HG03045 (cell line): ENCODE measurements around the gene ZSWIM6.

ENCODE experiments used
- ATAC-seq: cut with Tn5 transposase; IDR thresholded peaks from one replicate; pipeline ENCODE4 v1.9.1; 2021; ENCODE audit warnings: mild to moderate bottlenecking, moderate library complexity; ENCODE audit not compliant: unreplicated experiment

The ZSWIM6 gene

DNA sequence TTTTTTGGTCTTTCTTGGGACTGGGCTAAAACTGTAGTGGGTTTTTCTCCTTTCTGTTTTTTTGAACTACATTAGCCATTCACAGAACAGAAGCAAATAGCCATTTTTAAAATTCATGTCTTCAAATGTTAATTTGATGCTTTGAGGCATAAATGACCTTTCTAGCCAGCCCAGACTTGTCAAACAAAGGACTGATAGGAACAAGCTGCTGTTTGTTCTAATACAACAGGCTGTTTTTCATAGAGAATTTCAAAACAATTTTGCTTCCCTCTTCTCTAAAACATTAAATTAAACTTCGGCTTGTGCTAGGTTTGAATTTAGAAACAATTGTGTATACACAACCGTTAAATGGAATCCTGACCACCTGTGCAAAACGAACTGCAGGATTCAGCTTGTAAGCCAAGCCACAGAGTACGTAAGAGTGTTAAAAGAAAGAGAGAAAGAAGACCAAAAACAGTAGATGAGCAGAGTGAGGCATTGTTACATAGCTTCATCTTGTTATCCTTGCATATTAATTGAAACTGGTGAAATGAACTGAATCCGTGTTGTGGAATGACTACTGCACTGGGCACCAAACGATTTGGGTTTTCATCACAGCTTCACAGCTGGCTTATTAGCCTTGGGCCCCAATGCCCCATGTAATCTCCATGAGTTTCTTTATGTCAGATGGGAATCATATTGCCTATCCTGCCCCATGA lies 100.0 kb downstream of the ZSWIM6 start:
- ATAC-seq: no peak

DNA sequence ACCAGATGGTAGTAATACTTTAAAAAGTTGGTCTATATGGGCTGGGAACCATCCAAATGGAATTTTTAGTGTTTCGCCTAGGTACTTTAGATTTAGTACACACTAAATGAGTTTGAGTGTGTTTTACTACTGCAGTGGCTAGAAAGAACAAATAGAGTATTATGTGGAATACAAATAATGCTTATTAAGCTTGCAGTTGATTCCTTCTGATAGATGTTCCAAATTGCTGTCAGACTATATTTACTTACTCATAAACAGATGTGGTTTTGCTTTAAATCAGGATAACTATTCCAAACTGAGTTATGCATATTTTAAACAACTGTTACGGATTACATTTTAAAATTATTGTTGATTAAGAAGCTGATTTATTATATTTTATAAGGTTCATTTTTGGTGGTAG lies 103.3 kb downstream of the ZSWIM6 start:
- ATAC-seq: no peak

- ATAC-seq: no peak
Measured at GRCh38 chr5:61438298-61438970, 106.4 kb downstream of the ZSWIM6 start.

DNA sequence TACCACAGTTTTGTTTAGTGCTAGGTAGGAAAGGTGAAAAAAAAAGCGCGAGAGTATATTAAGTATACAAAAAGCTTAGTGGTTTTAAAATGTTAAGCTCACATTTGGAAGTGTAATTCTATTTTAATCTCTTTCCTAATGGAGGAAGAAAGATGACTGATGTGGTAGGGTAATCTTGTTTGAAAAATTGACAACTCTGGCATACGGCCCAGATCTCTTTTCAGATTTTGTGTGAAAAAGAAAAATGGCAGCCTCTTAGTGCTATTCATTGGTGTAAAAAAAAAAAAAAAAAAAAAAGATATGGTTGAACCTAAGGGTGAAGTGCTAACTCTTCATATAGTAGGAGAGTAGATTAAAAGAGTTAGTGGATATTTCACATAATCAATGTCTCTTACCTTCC lies 108.0 kb downstream of the ZSWIM6 start:
- no peak for ATAC-seq

- no peak for ATAC-seq
Measured at GRCh38 chr5:61440596-61440995, 108.5 kb downstream of the ZSWIM6 start.

DNA sequence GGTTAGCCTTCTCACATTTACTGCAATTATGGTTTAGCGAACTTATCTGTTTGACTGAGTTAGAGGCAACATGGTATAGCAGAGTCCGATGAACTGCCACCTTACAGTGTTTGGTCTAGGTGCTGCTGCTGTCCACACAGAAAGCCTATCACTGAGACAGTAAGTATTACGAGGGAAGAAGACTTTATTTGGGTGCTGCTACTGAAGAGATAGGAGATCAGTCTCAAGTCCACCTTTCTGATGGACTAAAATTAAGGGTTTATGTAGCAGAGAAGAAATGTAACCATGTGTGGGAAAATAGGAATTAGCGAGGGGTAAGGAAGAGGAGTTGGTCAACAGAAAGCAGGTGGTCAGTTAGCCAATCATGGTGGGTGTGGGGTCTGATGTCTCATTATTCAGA lies 109.7 kb downstream of the ZSWIM6 start:
- ATAC-seq: no peak

GRCh38 chr5:61447780-61448495 lies 115.9 kb downstream of the ZSWIM6 start:
- ATAC-seq: no peak

DNA sequence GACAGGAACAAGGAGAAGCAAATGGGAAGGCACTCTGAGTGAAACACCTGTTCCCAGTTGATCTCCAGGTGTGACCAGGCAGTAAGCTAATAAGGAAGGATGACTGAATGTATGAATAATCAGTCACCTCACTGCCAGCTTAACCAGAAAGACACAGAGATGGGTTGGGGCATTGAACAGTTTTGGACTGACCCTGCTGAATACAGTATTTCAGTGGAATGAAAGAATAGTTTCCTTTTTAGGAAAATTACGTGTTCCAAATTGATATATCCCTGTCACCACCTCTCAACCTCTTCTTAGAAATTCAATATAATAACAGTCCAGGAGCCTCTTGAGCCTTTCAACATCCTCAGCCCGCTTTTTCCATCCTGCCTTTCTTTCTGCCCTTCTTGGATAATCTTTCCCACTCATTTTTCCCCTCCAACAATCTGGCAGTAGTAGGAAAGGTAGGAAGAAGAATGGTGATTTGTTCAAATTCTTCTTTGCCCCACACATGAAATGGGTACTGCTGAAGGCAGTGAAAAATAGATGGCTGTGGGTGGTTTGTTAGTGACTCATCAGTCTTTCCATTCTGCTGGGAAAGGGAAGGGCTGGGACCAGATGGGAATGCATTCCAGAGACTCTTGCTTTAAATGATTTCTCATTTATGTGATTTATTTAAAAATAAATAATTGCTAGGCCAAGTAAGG lies 117.9 kb downstream of the ZSWIM6 start:
- ATAC-seq: no peak

- no peak for ATAC-seq
Measured at GRCh38 chr5:61450493-61451279, 118.6 kb downstream of the ZSWIM6 start.

GRCh38 chr5:61455179-61456006 lies 123.3 kb downstream of the ZSWIM6 start:
- no peak for ATAC-seq

DNA sequence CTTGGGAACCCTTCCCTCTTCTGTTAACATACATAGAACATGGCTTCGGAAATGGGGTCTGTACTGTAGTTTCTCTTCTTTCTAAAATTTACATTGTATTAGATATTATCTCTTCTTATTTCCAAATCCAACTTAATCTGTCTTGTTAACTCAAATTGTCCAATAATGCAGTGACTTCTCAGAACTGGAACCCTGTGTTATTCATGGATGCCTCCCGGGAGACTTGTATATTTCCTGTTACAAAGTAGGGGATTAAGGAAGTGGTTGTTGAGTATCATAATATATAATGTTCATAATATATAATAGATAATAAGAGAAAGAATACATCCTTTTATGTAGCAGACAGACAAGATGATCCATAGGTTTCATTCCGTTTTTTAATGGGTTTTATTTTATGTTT lies 128.4 kb downstream of the ZSWIM6 start:
- no peak for ATAC-seq

- ATAC-seq: no peak
Measured at GRCh38 chr5:61461417-61461816, 129.4 kb downstream of the ZSWIM6 start.

GRCh38 chr5:61461926-61462325 lies 129.9 kb downstream of the ZSWIM6 start:
- ATAC-seq: no peak

GRCh38 chr5:61463596-61463995 lies 131.5 kb downstream of the ZSWIM6 start:
- no peak for ATAC-seq

GRCh38 chr5:61464512-61464911 lies 132.5 kb downstream of the ZSWIM6 start:
- ATAC-seq: no peak

GRCh38 chr5:61465066-61465465 lies 133.0 kb downstream of the ZSWIM6 start:
- no peak for ATAC-seq

- ATAC-seq: no peak
Measured at GRCh38 chr5:61465496-61465895, 133.4 kb downstream of the ZSWIM6 start.

DNA sequence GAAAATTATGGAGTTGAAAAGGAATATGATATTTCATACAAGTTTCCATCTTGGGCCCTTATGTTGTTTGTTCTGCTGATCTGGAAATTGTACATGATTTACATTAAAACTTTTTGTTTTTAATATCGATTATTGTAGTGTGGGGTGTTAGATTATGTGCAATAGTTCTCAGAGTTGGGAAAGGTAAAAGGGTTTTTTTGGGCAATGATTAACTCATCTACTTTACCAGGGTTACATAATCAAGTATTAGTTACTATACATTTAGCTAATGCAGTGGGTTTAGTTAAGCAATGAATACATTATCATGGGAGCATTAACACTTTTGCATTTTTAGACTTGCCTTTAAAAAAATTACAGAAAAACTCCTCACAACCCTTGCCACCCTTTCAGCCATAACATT lies 134.0 kb downstream of the ZSWIM6 start:
- ATAC-seq: no peak

DNA sequence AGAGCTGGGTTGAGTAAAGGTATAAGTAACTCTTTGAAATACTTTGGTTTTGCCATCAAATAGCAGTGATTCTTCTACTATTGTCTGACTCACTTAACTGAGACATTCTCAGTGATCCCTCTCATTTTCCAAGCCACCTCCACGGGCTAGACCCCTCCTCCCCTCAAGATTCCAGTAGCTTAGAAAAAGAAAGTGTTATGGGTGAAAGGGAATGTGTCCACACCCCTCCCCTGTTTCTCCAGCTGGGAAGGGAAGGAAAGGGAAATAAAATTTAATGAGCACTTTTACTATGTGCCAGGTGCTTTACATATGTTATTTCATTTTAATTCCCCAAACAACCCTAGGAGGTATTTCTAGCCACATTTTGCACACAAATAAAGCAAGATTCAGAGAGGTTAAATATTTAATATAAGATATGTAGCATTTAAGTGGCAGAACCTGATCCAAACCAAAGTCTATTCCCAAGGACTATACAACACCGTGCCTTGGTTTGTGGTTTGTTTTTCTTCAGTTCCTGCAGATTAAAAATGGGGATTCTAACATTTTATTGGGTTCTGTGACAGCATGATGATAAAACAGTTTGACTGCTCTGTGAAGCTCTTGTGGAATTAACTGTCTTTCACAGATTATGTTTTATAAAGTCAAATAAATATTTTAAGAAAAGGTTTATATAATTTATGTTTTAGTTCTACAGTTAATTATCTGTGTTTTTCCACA lies 135.9 kb downstream of the ZSWIM6 start:
- no peak for ATAC-seq
